Lower leg skin (tissue), 4 donors: ENCODE measurements around the gene ALDH1A1. TPM values are rescaled to one million over a fixed set of nuclear protein-coding genes. Genes with fewer than 3 reads are reported as not detected.

Experiments used
- DNase-seq, 2 donors: peaks; one replicate each; pipeline ENCODE4 v3.0.0-alpha.2; 2019; ENCODE audit warnings: low spot score in 2 of 2
- H3K4me3 ChIP-seq: fragments of 200-600 bp; sonication (generic); 2 replicates; pipeline ENCODE4 v1.5.1; 2017; ENCODE audit warnings: mild to moderate bottlenecking, low read depth; ENCODE audit not compliant: poor library complexity, severe bottlenecking
- CTCF ChIP-seq, 3 donors: fragments of 450-650 bp; IDR thresholded peaks; one replicate each; pipeline ENCODE4 v1.5.1; 2016; ENCODE audit warnings: antibody characterized with exemption in 3 of 3, mild to moderate bottlenecking in 3 of 3, moderate library complexity in 2 of 3
- POLR2A ChIP-seq, 2 donors: fragments of 450-650 bp; IDR thresholded peaks; one replicate each; pipeline ENCODE4 v1.6.1; 2016 to 2017; ENCODE audit warnings: antibody characterized with exemption in 2 of 2, mild to moderate bottlenecking in 1 of 2, moderate library complexity in 1 of 2
- WGBS, 2 donors: methylation state at CpG; one replicate each; pipeline ENCODE4 v1.1.5; 2018; 5-methylcytosine and 5-hydroxymethylcytosine counted together
- intact Hi-C: fragments of 100-400 bp; cut with DNase I; formaldehyde crosslinking; loops from one replicate; pipeline ENCODE4 v1.15.0; 2023; ENCODE audit warnings: low total_unique reads
- total RNA-seq, 4 donors: library from RNA; depleted of rRNA; stranded (reverse); fragments of >200 nt; gene quantifications; one replicate each; pipeline ENCODE4 v1.1.0, GENCODE V29; 2016

ALDH1A1 gene
- total RNA-seq, 4 donors from 2014 or later = 8.8 to 18.5 (median 13.1) TPM

- WGBS, 2 donors = 86 to 89% methylated on average over 5 of the region's 5 CpGs
- DNase-seq = no peak
- TF ChIP-seq CTCF (IDR thresholded peaks at IDR 0.05) (no peak), POLR2A (IDR thresholded peaks at IDR 0.05) (no peak)
- H3K4me3 ChIP-seq = no peak overlapping the region
- intact Hi-C loops = no loop called here
These were observed 45.4 kb downstream of the ALDH1A1 start for GRCh38 chr9:72907421-72907820.

- 72 to 73% methylated on average over 1 of the region's 1 CpG for WGBS, 2 donors
- intact Hi-C loops = no loop called here
- TF ChIP-seq POLR2A (IDR thresholded peaks at IDR 0.05) (no peak), CTCF (IDR thresholded peaks at IDR 0.05) (no peak)
- no peak overlapping the region for H3K4me3 ChIP-seq
- no peak for DNase-seq
These were observed 46.0 kb downstream of the ALDH1A1 start for GRCh38 chr9:72906810-72907209.

- no peak overlapping the region for H3K4me3 ChIP-seq
- TF ChIP-seq CTCF (IDR thresholded peaks at IDR 0.05) (no peak), POLR2A (IDR thresholded peaks at IDR 0.05) (no peak)
- no peak for DNase-seq
- 87% methylated on average over 3 of the region's 3 CpGs for WGBS, 2 donors
- intact Hi-C loops = no loop called here
These were observed 47.1 kb downstream of the ALDH1A1 start for GRCh38 chr9:72905514-72906480.

GRCh38 chr9:72904267-72905093, 48.4 kb downstream of the ALDH1A1 start:
- 48 to 91% methylated on average over 2 of the region's 2 CpGs for WGBS, 2 donors
- DNase-seq = no peak
- no peak overlapping the region for H3K4me3 ChIP-seq
- TF ChIP-seq POLR2A (IDR thresholded peaks at IDR 0.05) (no peak), CTCF (IDR thresholded peaks at IDR 0.05) (no peak)
- intact Hi-C loops = no loop called here

GRCh38 chr9:72903103-72903502, 49.8 kb downstream of the ALDH1A1 start:
- intact Hi-C loops = no loop called here
- no peak for DNase-seq
- 95 to 96% methylated on average over 4 of the region's 4 CpGs for WGBS, 2 donors
- no peak overlapping the region for H3K4me3 ChIP-seq
- TF ChIP-seq POLR2A (IDR thresholded peaks at IDR 0.05) = no peak
- TF ChIP-seq CTCF (IDR thresholded peaks at IDR 0.05) = no peak
